Epithelial cell of esophagus (primary cell): ENCODE measurements around the gene FYB2.

Source experiments
- DNase-seq: peaks from one replicate; pipeline ENCODE4 v3.0.0; 2010; ENCODE audit warnings: low read depth
- H3K4me3 ChIP-seq: 2 replicates; pipeline ENCODE4 v1.5.1; 2011; ENCODE audit warnings: mild to moderate bottlenecking, low read length, control low read depth
- TF ChIP-seq, protein P1 (sequence below): IDR thresholded peaks from 2 replicates; pipeline ENCODE4 v1.5.1; 2011; ENCODE audit warnings: low read depth, mild to moderate bottlenecking, low read length, control low read depth, inconsistent platforms; ENCODE audit not compliant: insufficient read depth; ENCODE audit errors: missing control alignments

The FYB2 gene

DNA sequence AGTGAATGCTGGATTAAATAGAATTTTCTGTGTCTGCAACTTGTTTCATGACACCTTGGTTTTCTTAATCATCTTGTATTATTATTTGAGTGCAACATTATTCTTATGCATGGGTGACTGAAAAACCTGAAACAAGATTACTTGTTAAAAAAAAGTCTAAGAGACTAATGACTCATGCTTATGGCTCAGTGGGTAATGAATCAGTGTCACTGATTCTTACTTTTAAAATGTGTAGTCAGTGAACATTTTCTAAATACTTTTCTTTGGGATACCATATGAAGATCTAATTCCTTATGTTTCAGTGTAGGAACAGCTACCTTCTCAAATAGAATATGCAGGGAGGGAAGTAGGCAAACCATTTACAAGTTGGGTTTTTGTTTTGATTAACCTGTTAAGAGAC lies 108.6 kb downstream of the FYB2 start:
- TF ChIP-seq, protein P1, sequence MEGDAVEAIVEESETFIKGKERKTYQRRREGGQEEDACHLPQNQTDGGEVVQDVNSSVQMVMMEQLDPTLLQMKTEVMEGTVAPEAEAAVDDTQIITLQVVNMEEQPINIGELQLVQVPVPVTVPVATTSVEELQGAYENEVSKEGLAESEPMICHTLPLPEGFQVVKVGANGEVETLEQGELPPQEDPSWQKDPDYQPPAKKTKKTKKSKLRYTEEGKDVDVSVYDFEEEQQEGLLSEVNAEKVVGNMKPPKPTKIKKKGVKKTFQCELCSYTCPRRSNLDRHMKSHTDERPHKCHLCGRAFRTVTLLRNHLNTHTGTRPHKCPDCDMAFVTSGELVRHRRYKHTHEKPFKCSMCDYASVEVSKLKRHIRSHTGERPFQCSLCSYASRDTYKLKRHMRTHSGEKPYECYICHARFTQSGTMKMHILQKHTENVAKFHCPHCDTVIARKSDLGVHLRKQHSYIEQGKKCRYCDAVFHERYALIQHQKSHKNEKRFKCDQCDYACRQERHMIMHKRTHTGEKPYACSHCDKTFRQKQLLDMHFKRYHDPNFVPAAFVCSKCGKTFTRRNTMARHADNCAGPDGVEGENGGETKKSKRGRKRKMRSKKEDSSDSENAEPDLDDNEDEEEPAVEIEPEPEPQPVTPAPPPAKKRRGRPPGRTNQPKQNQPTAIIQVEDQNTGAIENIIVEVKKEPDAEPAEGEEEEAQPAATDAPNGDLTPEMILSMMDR, result no peak
- peak; percentile 75 for DNase-seq
- H3K4me3 ChIP-seq, result no peak overlapping the region

GRCh38 chr1:56709995-56710394 lies 109.2 kb downstream of the FYB2 start:
- no peak for DNase-seq
- TF ChIP-seq, protein P1, result no peak
- H3K4me3 ChIP-seq, result no peak overlapping the region

GRCh38 chr1:56709269-56709880 lies 109.8 kb downstream of the FYB2 start:
- TF ChIP-seq, protein P1, result peak; percentile 43
- H3K4me3 ChIP-seq, result no peak overlapping the region
- DNase-seq, result peak; percentile 72

GRCh38 chr1:56707379-56707778 lies 111.8 kb downstream of the FYB2 start:
- H3K4me3 ChIP-seq, result no peak overlapping the region
- no peak for DNase-seq
- TF ChIP-seq, protein P1, result no peak

DNA sequence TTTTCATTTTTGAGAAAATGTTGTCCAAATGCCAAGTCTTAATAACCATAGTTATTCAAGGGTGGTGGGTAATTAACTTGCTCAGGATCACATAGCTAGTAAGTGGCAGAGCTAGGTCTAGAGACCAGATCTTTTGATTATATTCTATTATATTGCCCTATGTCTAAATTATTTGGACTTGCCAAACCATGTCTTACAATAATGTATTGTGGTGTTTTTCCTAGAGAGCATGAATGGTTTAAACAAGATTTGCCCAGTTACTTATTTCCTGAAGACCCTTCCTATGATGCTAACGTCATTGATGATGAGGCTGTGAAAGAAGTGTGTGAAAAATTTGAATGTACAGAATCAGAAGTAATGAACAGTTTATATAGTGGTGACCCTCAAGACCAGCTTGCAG lies 115.5 kb downstream of the FYB2 start:
- TF ChIP-seq, protein P1, result no peak
- DNase-seq, result no peak
- no peak overlapping the region for H3K4me3 ChIP-seq

DNA sequence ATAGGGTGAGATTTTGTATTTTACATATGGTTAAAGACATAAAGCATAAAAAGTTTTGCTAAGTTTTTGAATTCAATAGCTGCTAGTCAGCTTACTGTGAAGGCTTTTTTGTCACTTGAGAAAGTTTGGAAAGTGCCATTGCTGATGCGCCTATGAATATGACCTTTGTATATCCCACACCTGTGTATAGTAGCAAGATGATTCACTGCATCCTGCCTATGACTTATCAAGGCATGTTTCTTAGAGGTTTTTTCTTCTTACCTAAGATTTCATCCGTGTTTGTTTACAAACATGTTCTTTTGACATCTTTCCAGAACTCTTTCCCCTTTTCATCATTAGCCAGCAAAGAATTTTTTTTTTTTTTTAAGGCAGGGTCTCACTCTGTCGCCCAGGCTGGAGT lies 122.5 kb downstream of the FYB2 start:
- H3K4me3 ChIP-seq, result no peak overlapping the region
- TF ChIP-seq, protein P1, result no peak
- peak; percentile 68 for DNase-seq

DNA sequence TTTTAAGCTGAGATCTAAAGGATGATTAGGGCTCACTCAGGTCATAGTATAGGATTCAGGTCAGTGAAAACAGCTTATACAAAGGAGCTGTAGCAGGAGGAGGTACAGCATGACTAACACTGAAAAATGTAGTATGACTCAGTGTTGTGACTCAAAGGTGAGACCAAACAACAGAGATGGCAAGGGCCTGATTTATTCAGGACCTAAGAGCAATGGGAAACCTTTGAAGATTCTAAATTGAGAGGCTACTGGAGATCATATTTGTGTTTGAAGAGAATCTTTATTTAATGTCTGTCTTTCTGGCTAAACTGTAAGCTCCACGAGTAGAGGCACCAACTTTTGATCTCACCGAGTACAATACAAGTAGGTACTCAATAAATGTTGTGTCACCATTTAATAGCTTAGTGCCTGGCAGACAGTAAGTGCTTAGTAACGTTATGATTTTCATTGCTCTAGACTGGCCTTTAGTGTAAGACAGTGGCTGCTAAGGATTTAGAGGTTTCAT lies 130.6 kb downstream of the FYB2 start:
- DNase-seq, result peak; percentile 93
- TF ChIP-seq, protein P1, result no peak
- no peak overlapping the region for H3K4me3 ChIP-seq
